Neural progenitor cell (in vitro differentiated cells): ENCODE data around the gene UNC5B.

Experiments used
- EZH2 ChIP-seq: fragments of 200-600 bp; sonication (generic); IDR thresholded peaks from 2 replicates; pipeline ENCODE4 v1.6.1; 2017; ENCODE audit warnings: antibody characterized with exemption, mild to moderate bottlenecking, moderate library complexity
- EZH2phosphoT487 ChIP-seq: fragments of 200-600 bp; sonication (generic); IDR thresholded peaks from 2 replicates; pipeline ENCODE4 v1.6.1; 2017; ENCODE audit warnings: antibody characterized with exemption
- TF ChIP-seq, protein P1 (sequence below): fragments of 200-600 bp; sonication (generic); IDR thresholded peaks from 2 replicates; pipeline ENCODE4 v1.5.1; 2017; ENCODE audit warnings: antibody characterized with exemption, mild to moderate bottlenecking

DNA sequence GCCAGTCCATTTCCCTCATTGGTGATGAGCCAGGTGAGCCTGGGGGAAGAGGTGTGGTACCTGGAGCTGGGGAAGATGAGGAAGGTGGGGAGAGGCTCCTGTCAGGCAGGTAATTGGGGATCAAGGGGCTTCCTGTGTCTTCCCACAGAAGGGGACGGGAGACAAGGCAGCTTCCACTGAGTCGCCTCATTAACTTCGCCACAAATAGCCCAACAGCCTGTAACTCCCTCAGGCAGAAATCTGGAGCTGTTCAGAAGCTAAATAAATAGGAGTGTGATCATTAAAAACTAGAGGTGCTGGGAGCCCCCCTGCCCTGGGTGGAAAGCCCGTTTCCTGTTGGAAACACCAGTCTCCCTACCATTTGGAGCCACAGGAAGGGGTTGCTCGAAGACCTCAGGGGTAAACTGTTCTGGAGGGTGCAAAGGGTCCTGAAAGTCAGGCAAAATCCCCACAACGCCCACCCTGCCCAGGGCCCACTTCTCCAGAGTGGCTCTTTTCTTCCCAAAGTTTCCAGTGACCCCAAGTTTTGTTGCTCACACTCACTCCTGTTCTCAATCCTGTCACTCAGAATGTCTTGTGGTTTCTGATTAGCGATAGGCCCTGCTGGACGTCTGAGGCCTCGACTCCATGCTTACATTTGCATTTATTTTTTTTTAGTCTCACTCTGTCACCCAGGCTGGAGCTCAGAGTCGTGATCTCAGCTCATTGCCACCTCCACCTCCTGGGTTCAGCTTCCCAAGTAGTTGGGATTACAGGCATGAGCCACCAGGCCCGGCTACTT, 25.7 kb downstream of the UNC5B start:
- TF ChIP-seq, protein P1, sequence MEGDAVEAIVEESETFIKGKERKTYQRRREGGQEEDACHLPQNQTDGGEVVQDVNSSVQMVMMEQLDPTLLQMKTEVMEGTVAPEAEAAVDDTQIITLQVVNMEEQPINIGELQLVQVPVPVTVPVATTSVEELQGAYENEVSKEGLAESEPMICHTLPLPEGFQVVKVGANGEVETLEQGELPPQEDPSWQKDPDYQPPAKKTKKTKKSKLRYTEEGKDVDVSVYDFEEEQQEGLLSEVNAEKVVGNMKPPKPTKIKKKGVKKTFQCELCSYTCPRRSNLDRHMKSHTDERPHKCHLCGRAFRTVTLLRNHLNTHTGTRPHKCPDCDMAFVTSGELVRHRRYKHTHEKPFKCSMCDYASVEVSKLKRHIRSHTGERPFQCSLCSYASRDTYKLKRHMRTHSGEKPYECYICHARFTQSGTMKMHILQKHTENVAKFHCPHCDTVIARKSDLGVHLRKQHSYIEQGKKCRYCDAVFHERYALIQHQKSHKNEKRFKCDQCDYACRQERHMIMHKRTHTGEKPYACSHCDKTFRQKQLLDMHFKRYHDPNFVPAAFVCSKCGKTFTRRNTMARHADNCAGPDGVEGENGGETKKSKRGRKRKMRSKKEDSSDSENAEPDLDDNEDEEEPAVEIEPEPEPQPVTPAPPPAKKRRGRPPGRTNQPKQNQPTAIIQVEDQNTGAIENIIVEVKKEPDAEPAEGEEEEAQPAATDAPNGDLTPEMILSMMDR: no peak
- TF ChIP-seq EZH2phosphoT487 (no peak), EZH2 (no peak)
